22Rv1 (cell line): ENCODE results near the gene FARS2.

Source experiments
- CTCF ChIP-seq: fragments of 450-650 bp; IDR thresholded peaks from 2 replicates; pipeline ENCODE4 v1.5.1; 2017; ENCODE audit warnings: mild to moderate bottlenecking
- ZFX ChIP-seq: fragments of 450-650 bp; IDR thresholded peaks from 2 replicates; pipeline ENCODE4 v1.6.1; 2017; ENCODE audit warnings: antibody characterized with exemption, borderline replicate concordance

GRCh38 chr6:5469101-5469846 is 208.0 kb downstream of the FARS2 start:
- no peak for TF ChIP-seq CTCF
- TF ChIP-seq ZFX: no peak
